Left forelimb (tissue), 1 donor: ENCODE data around the gene AMDHD1.

ENCODE experiments used
- DNase-seq: peaks from one replicate; pipeline ENCODE4 v3.0.0-alpha.2; 2018; ENCODE audit warnings: low spot score

Gene AMDHD1

GRCh38 chr12:95995238-95996031 is 52.3 kb downstream of the AMDHD1 start:
- DNase-seq: no peak

DNA sequence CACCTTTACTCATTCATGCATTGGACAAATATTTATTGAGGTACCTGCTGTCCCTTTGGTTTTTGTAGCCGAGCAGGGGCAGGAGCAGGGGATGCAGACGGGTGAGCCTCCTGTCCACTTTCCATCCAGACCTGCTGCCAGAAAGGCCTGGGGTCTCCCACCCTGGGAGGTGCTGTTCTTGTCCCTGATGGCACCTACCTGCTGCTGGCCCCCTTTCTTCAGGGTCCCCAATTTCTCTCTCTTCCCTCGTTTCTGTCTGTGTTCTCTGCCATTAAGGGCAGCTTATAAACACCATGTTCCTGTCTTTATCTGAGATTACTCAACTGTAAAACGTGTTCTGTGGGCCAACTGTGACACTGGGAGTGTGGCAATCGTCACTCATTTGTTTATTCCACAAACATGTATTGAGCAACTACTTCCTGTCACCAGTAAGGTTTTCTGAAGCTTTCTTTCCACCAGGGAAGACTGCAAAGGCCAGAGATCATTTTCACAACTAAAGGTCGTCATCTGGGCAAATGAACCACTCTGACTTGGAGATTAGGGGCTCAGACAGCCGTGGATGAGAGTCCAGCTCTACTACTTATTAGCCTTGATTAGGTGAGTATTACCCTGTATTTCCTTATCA is 53.0 kb downstream of the AMDHD1 start, which contains the start of gene HAL:
HAL (minus strand) TSS at position 311 of the 625 bp plus-strand sequence. CDS start 434 bp downstream, outside the sequence.
- DNase-seq: no peak

DNA sequence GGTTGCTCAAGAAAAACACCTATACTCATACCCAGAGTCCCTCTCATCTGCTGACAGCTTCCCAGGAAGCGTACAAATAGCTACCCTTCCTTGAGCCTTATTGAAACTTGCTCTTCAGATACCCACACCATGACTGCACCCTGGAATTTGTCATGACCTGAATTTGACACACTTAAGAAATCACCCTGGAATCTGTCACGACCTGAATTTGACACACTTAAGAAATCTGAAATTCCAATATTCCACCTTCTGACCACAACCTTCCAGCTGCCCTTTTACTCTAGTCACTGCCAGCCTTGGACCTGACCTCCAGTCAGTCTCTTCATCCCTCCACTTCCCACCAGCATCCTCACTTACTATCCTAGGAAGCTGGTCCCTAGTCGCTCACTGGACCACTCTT is 54.1 kb downstream of the AMDHD1 start:
- DNase-seq: no peak

GRCh38 chr12:95997911-95998510 is 54.9 kb downstream of the AMDHD1 start:
- no peak for DNase-seq

GRCh38 chr12:95998611-95999286 is 55.6 kb downstream of the AMDHD1 start:
- no peak for DNase-seq

DNA sequence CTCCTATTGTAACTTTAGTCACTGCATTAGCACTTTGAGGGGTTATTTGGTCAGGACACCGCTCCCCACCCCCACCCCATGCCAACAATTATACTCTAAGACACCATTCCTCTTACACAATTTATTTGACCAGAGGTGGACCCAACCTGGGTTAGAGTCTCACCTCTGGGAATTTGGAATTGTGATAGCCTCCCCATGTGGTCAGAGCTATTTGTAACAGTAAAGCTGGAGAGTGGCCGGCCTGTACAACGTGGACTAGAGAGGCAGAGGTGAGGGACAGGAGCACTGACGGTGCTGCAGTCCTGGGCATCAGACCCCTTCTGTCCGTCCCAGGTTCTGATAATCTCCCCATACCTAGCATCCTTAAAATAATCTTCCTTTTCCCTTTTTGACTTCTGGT is 56.4 kb downstream of the AMDHD1 start:
- no peak for DNase-seq

DNA sequence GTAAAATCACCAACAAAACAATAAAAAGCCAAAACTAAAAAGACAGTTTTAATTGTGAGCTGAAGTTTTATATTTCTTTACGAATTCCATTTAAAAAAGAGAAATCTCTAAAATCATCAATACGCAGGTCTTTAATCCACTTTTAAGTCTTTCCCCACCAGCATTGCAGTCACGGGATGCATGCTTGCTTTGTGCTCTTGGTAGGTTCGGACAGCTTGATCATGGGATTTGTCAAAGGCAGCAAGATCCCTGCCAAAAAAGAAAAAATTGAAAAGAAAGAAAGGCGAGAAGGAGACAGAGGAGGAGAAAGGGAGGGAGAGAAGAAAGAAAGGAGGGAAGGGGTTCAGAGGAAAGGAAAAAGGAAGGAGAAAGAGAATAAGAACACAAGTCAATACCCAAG is 57.7 kb downstream of the AMDHD1 start:
- DNase-seq: no peak

DNA sequence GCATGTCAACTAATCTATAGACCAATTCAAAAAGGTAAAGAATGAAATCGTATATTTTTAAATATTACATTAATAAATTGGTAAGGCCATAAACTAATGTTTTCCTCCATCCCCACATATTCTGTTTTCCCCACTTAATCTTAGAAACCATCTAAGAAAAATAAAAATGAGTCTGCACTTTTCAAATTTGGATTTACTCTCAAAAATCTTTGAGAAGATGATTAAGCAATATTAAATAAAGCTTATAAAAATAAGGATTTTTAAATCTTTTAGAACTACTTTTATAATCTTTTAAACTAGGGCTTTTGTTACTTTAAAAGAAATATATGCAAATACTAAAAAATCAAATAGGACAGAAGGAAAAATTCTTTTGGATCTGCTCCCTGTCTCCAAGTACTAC is 63.6 kb downstream of the AMDHD1 start:
- no peak for DNase-seq

DNA sequence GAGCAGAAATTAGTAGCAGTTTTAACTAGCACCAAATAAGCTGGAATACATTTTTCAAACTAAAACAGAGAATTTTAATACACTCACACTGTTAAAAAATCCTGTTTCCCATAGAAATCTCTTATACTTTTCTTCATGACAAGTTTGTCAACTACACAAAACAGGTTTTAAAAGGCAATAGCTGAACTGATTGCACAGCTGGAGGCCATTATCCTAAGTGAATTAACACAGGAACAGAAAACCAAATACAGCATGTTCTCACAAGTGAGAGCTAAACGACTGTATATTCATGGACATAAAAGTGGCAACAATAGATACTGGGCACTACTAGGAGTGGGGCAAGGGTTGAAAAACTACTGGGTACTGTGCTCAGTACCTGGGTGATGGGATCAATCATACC is 64.6 kb downstream of the AMDHD1 start:
- no peak for DNase-seq

GRCh38 chr12:96014943-96015599 is 71.9 kb downstream of the AMDHD1 start:
- DNase-seq: no peak

DNA sequence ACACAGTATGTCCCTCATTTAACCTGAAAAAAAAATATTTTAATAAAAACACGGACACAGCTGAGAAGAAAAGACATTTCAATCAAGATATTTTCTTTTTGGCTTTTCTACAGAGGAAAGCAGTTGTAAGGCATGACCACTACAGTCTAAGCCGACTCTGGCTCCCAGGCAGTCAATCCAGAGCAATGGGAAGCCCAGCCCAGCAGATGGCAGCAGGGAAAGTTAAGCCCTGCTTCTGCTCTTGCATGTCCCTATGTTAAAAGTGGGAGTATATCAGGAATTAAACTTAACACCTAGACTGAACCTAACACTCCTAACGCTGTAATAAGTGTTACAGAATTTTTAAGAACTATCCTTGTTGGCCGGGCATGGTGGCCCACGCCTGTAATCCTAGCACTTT is 72.5 kb downstream of the AMDHD1 start:
- DNase-seq: no peak
